ENCODE data around the gene HELLS. TPM values are rescaled to one million over a fixed set of nuclear protein-coding genes. Genes with fewer than 3 reads are reported as not detected.
A peak's percentile ranks its signal among the peaks of the same experiment; 100 is the strongest.

Gene HELLS
- total and polyA plus RNA-seq, 2 of the 8 experiments (the other 6 are each of a cell fraction or from before 2014, with no cell fraction given) = 147 to 371 TPM

DNA sequence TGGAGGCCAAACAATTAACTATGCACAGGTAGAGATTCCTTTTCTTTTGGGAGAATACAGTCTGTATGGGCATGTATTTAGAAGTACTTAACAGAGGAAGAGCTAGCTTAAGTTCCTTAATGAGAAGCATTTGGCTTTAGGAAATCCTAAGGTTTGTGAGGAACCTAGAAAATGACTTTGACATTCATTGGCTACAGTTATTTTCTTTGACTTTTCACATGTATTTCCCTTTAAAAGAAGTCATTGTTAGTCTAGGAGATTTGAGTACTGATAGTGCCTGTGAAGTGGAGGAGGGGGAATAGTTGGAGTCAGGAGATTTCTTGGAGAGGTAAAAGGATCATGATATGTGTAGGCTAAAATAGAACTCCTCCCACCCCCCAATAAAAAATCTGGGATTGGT lies 3.6 kb downstream of the HELLS start:
- Histone ChIP-seq H2BK120ac (replicated peaks; ENCODE audit: low read depth, low read length) (no peak overlapping the region), H3K23ac (ENCODE audit: insufficient read length) (no peak overlapping the region), H2AK5ac (ENCODE audit: low read depth, low read length) (no peak overlapping the region), H3K4me1 (replicated peaks in 1 of 4; ENCODE audit: control insufficient read depth in 3 of 4, insufficient read depth in 4 of 4, low read length in 3 of 4) (peaks cover 0 to 8% (median 2%) of the 10 kb centered on the region in 4 experiments; a peak in 5 of 7 replicates), H3K4me3 (ENCODE audit: extremely low read depth in 1 of 4, insufficient read depth in 2 of 4, low read depth in 3 of 4, low read length in 4 of 4) (peak overlapping the region in 2 of 4 experiments; percentile 0 to 99; a peak in 3 of 8 replicates), H2BK5ac (ENCODE audit: low read depth, low read length) (no peak overlapping the region), H3K9me3 (ENCODE audit: insufficient read depth in 2 of 2, low read depth in 1 of 2, low read length in 1 of 2) (no peaks in the 10 kb centered on the region), H3K23me2 (ENCODE audit: low read depth, low read length) (peaks cover 6% of the 10 kb centered on the region), H2BK20ac (ENCODE audit: low read length) (no peak overlapping the region), H3K79me1 (ENCODE audit: low read depth, low read length) (no peaks in the 10 kb centered on the region), H3K27me3 (replicated peaks in 1 of 4; ENCODE audit: control insufficient read depth in 3 of 4, extremely low read depth in 1 of 4, insufficient read depth in 3 of 4, low read length in 3 of 4) (no peaks in the 10 kb centered on the region), H3K9ac (replicated peaks in 1 of 4; ENCODE audit: extremely low read depth in 1 of 4, low read depth in 3 of 4, low read length in 3 of 4) (peak overlapping the region in 1 of 4 experiments; percentile 58; a peak in 1 of 7 replicates), H4K20me1 (replicated peaks in 1 of 2; ENCODE audit: control insufficient read depth in 1 of 2, insufficient read depth in 2 of 2, low read length in 2 of 2) (peaks cover 2 to 8% of the 10 kb centered on the region in 2 experiments), H3K56ac (replicated peaks; ENCODE audit: insufficient read length, low read depth, low read length) (no peak overlapping the region), H3K4me2 (ENCODE audit: insufficient read depth in 1 of 2, low read depth in 2 of 2, low read length in 2 of 2) (peak overlapping the region; percentile 56 to 78), H2BK15ac (ENCODE audit: low read length) (no peak overlapping the region), H3K4ac (replicated peaks; ENCODE audit: insufficient read length, low read depth, low read length) (no peak overlapping the region), H4K5ac (ENCODE audit: insufficient read length, low read depth, low read length) (no peak overlapping the region), H3K18ac (ENCODE audit: extremely low read depth, low read length) (no peak overlapping the region), H2BK12ac (ENCODE audit: low read depth, low read length) (no peak overlapping the region), H4K8ac (ENCODE audit: extremely low read depth, insufficient read depth, low read length) (no peak overlapping the region), H3K36me3 (ENCODE audit: control insufficient read depth in 2 of 4, insufficient read depth in 4 of 4, low read length in 3 of 4) (peaks cover 0 to 61% (median 11%) of the 10 kb centered on the region in 4 experiments; a peak in 6 of 8 replicates), H4K91ac (replicated peaks; ENCODE audit: insufficient read length, low read length) (no peak overlapping the region), H3K27ac (ENCODE audit: low read depth, low read length) (no peak overlapping the region; the same call in 1 of the 2 replicates), H3K14ac (ENCODE audit: insufficient read length) (no peak overlapping the region), H2AFZ (ENCODE audit: low read length) (no peak overlapping the region), H3K79me2 (ENCODE audit: control insufficient read depth in 1 of 2, insufficient read depth in 2 of 2, low read length in 2 of 2) (peaks cover 12 to 82% of the 10 kb centered on the region in 2 experiments; a peak in 3 of 4 replicates)
- DNase-seq (ENCODE audit: low read depth in 1 of 2, low spot score in 2 of 2) (no peak), FAIRE-seq (no peak)
- ChIA-PET CTCF (ENCODE audit: partially characterized antibody) (interaction anchor here (1.5 kb wide), 1 partner anchor 690 kb away, joined by 3 read pairs; no protein-coding TSS in a partner anchor), POLR2A (ENCODE audit: partially characterized antibody) (interaction anchor here (0.9 to 8.1 kb wide), 7 partner anchors 10 to 65 kb away, joined by 3 to 146 read pairs (median 4); no protein-coding TSS in a partner anchor)
- TF ChIP-seq CBX8 (IDR thresholded peaks at IDR 0.05; ENCODE audit: borderline replicate concordance, low read depth, low read length) (no peak), GTF2F1 (IDR thresholded peaks at IDR 0.05; ENCODE audit: borderline replicate concordance, low read depth, low read length) (no peak)
- TF ChIP-seq, protein P1, sequence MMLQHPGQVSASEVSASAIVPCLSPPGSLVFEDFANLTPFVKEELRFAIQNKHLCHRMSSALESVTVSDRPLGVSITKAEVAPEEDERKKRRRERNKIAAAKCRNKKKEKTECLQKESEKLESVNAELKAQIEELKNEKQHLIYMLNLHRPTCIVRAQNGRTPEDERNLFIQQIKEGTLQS (IDR thresholded peaks at IDR 0.05; ENCODE audit: insufficient read depth, low read depth, low read length) = no peak

All from H1 (cell line).